KMS-11 (cell line): ENCODE results near the gene NEK11.

Source experiments
- H2AFZ ChIP-seq: fragments of 200-600 bp; sonication (generic); 2 replicates; pipeline ENCODE4 v1.6.1; 2016; ENCODE audit warnings: antibody characterized with exemption, mixed run types, low read depth
- H3K27ac ChIP-seq: fragments of 200-600 bp; sonication (generic); 2 replicates; pipeline ENCODE4 v1.6.1; 2016; ENCODE audit warnings: mild to moderate bottlenecking, mixed run types
- H3K27me3 ChIP-seq: fragments of 200-600 bp; sonication (generic); 2 replicates; pipeline ENCODE4 v1.6.1; 2017; ENCODE audit warnings: mild to moderate bottlenecking, low read depth, mixed run types, moderate library complexity; ENCODE audit not compliant: insufficient read depth
- H3K36me3 ChIP-seq: fragments of 200-600 bp; sonication (generic); 2 replicates; pipeline ENCODE4 v1.6.1; 2017; ENCODE audit warnings: mild to moderate bottlenecking, mixed run types; ENCODE audit not compliant: insufficient read depth
- H3K4me1 ChIP-seq: fragments of 200-600 bp; sonication (generic); 2 replicates; pipeline ENCODE4 v1.6.1; 2016; ENCODE audit warnings: mild to moderate bottlenecking, low read depth, mixed run types; ENCODE audit not compliant: poor library complexity, severe bottlenecking
- H3K4me2 ChIP-seq: fragments of 200-600 bp; sonication (generic); 2 replicates; pipeline ENCODE4 v1.7.0; 2016; ENCODE audit warnings: mild to moderate bottlenecking, mixed run types
- H3K4me3 ChIP-seq: fragments of 200-600 bp; sonication (generic); IDR thresholded peaks from 2 replicates; pipeline ENCODE4 v1.6.1; 2017; ENCODE audit warnings: low read depth, low read length, mixed read lengths; ENCODE audit not compliant: insufficient read depth
- H3K79me2 ChIP-seq: fragments of 200-600 bp; sonication (generic); 2 replicates; pipeline ENCODE4 v1.6.1; 2016; ENCODE audit warnings: low read depth, mixed run types; ENCODE audit not compliant: insufficient read depth
- H3K9ac ChIP-seq: fragments of 200-600 bp; sonication (generic); 2 replicates; pipeline ENCODE4 v1.6.1; 2016; ENCODE audit warnings: mild to moderate bottlenecking, mixed run types
- H4K20me1 ChIP-seq: fragments of 200-600 bp; sonication (generic); 2 replicates; pipeline ENCODE4 v1.6.1; 2016; ENCODE audit warnings: mild to moderate bottlenecking, mixed run types; ENCODE audit not compliant: insufficient read depth
- TF ChIP-seq, protein P1 (sequence below): fragments of 200-600 bp; sonication (generic); conservative IDR thresholded peaks from 2 replicates; pipeline ENCODE4 v1.6.1; 2017; ENCODE audit warnings: low read depth, mild to moderate bottlenecking, antibody characterized with exemption, low read length, moderate library complexity, mixed read lengths

The NEK11 gene

DNA sequence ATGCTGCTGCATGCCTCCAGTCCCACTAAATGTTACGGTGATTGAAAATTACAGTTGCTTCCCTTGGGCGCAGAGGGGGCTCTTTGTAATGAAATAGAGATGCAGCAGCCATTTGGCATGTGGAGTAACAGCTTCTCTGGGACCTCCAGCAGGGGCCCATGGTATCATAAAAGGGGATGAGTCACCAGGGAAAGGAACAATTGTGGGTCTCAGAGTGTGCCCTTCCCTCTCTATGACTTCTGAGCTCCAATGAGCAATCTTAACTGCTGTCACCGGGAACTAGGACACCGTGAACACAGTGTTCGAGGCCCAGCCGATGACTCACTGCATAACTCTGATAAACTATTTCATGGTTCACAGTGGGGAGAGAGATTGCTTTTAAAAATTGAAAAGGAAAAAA lies 190.1 kb downstream of the NEK11 start:
- no peak overlapping the region for H2AFZ ChIP-seq
- TF ChIP-seq, protein P1, sequence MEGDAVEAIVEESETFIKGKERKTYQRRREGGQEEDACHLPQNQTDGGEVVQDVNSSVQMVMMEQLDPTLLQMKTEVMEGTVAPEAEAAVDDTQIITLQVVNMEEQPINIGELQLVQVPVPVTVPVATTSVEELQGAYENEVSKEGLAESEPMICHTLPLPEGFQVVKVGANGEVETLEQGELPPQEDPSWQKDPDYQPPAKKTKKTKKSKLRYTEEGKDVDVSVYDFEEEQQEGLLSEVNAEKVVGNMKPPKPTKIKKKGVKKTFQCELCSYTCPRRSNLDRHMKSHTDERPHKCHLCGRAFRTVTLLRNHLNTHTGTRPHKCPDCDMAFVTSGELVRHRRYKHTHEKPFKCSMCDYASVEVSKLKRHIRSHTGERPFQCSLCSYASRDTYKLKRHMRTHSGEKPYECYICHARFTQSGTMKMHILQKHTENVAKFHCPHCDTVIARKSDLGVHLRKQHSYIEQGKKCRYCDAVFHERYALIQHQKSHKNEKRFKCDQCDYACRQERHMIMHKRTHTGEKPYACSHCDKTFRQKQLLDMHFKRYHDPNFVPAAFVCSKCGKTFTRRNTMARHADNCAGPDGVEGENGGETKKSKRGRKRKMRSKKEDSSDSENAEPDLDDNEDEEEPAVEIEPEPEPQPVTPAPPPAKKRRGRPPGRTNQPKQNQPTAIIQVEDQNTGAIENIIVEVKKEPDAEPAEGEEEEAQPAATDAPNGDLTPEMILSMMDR: no peak
- H3K9ac ChIP-seq: no peak overlapping the region
- H3K4me3 ChIP-seq: no peak overlapping the region
- H3K27ac ChIP-seq: no peak overlapping the region
- H4K20me1 ChIP-seq: no peaks in the 10 kb centered on the region
- H3K27me3 ChIP-seq: no peaks in the 10 kb centered on the region
- H3K4me2 ChIP-seq: no peak overlapping the region
- H3K79me2 ChIP-seq: no peaks in the 10 kb centered on the region
- no peaks in the 10 kb centered on the region for H3K36me3 ChIP-seq
- H3K4me1 ChIP-seq: no peaks in the 10 kb centered on the region

DNA sequence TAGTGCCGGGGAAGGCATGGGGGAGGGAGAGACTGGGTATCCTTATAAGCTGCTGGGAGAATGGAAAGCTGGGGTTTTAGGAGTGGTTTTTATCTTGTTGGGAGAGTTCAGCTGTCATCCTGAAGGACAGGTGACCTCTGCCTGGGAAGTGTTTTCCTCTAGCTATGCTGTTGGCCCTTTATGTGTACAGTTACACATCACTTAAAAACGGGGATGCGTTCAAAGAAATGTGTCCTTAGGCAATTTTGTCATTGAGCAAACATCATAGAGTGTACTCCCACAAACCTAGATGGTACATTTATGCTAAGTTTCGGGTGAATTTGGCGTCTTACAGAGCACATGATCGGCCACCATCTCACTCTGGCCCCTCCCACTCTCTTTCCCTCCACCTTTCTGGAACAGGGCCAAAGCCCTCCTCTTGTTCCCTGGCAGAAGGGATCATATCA lies 190.6 kb downstream of the NEK11 start:
- Histone ChIP-seq H3K4me2 (no peak overlapping the region), H4K20me1 (no peaks in the 10 kb centered on the region), H3K79me2 (no peaks in the 10 kb centered on the region), H2AFZ (no peak overlapping the region), H3K36me3 (no peaks in the 10 kb centered on the region), H3K9ac (no peak overlapping the region), H3K4me3 (no peak overlapping the region), H3K27me3 (no peaks in the 10 kb centered on the region), H3K4me1 (no peaks in the 10 kb centered on the region), H3K27ac (no peak overlapping the region)
- TF ChIP-seq, protein P1: no peak

DNA sequence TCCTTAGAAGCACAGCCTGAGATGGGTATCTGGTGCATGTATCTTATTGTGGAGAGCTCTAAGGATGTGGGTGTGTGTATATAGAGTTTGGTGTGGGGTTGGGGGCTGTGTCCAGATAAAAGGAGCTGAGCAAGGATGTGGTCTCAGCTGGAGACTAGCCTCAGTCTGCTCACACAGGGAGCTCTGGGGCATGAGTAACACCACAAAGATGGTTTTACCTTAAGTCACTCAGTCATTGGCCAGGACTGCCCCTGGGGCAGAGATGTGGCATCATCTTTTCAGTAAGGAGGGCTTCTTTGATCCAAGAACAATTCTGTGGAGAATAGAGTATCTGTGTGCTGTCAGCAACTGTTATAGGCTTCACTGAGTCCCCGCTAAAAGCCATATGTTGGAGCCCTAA lies 191.5 kb downstream of the NEK11 start:
- no peaks in the 10 kb centered on the region for H3K79me2 ChIP-seq
- TF ChIP-seq, protein P1: no peak
- H3K36me3 ChIP-seq: no peaks in the 10 kb centered on the region
- H3K27me3 ChIP-seq: no peaks in the 10 kb centered on the region
- no peak overlapping the region for H3K4me2 ChIP-seq
- no peak overlapping the region for H3K27ac ChIP-seq
- H4K20me1 ChIP-seq: no peaks in the 10 kb centered on the region
- H3K4me3 ChIP-seq: no peak overlapping the region
- H3K4me1 ChIP-seq: no peaks in the 10 kb centered on the region
- H3K9ac ChIP-seq: no peak overlapping the region
- H2AFZ ChIP-seq: no peak overlapping the region

DNA sequence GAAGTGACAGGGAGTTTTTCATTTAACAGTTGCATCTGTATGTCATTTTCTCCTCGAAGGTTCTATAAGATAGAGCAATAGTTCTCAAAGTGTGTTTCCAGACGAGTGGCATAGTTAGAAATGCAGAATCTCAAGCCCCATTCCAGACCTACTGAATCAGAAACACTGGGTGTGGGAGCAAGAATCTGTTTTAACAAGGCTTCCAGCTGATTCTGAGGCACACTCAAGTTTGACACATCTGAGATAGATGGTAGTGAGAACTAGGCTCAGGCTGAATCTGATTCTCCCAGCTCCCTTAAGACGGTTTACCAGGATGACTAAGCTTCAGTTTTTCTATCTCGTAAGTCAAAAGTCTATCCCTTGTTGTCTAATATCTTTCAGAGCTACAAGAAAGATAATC lies 195.1 kb downstream of the NEK11 start:
- H3K4me1 ChIP-seq: no peaks in the 10 kb centered on the region
- no peak overlapping the region for H3K9ac ChIP-seq
- no peak overlapping the region for H3K4me2 ChIP-seq
- H2AFZ ChIP-seq: no peak overlapping the region
- no peaks in the 10 kb centered on the region for H4K20me1 ChIP-seq
- no peak overlapping the region for H3K27ac ChIP-seq
- no peaks in the 10 kb centered on the region for H3K36me3 ChIP-seq
- H3K27me3 ChIP-seq: no peaks in the 10 kb centered on the region
- no peak overlapping the region for H3K4me3 ChIP-seq
- TF ChIP-seq, protein P1: no peak
- H3K79me2 ChIP-seq: no peaks in the 10 kb centered on the region
